GM12878 (cell line): Measurements from ENCODE around the gene SLC39A8. TPM values are rescaled to one million over a fixed set of nuclear protein-coding genes. Genes with fewer than 3 reads are reported as not detected.
"Not testable (repeated sequence)": the region's sequence is repeated elsewhere in the genome, so short reads cannot be mapped to it uniquely, and the experiment has no call there.

Experiments
- ATAC-seq: fragments of 200-7000 bp; cut with Tn5 transposase; 3 replicates; pipeline ENCODE4 v1.9.1; 2020; ENCODE audit warnings: mild to moderate bottlenecking, moderate library complexity
- BruUV-seq: library from RNA; stranded (reverse); fragments of 400-500 nt; replicated peaks from 2 replicates; lab custom pipeline; 2021; lab: Mats Ljungman, UMichigan
- CTCF ChIA-PET: fragments of 300-600 bp; sonication (Branson Sonifier 250); formaldehyde crosslinking; extraction: SDS; loops from one replicate; lab custom pipeline; 2021; ENCODE audit warnings: inconsistent platforms; lab: Yijun Ruan, JAX
- POLR2A ChIA-PET: fragments of 350-600 bp; formaldehyde crosslinking; extraction: SDS; loops from one replicate; lab custom pipeline; 2021; ENCODE audit warnings: inconsistent platforms; lab: Charles Lee
- RAD21 ChIA-PET: fragments of 300-600 bp; sonication (Branson Sonifier 250); formaldehyde crosslinking; loops from one replicate; lab custom pipeline; 2023; ENCODE audit warnings: antibody characterized with exemption; ENCODE audit not compliant: unreplicated experiment; lab: Charles Lee
- SMC1A ChIA-PET: fragments of 300-600 bp; sonication (Branson Sonifier 250); formaldehyde crosslinking; loops from one replicate; lab custom pipeline; 2023; ENCODE audit not compliant: unreplicated experiment, uncharacterized antibody; lab: Charles Lee
- DNase-seq: peaks from one replicate; pipeline ENCODE4 v3.0.0-alpha.2; 2011; ENCODE audit warnings: low read depth, low spot score
- FAIRE-seq: peaks from 3 replicates; lab custom pipeline; 2011; peaks lifted over from hg19 to GRCh38; lab: Jason Lieb, UNC
- H2AFZ ChIP-seq: 2 replicates; pipeline ENCODE4 v1.6.0; 2011; ENCODE audit warnings: low read depth, low read length, control low read depth; ENCODE audit not compliant: control insufficient read depth
- H3K27ac ChIP-seq: 2 replicates; pipeline ENCODE4 v1.5.1; 2011; ENCODE audit warnings: control low read depth; ENCODE audit not compliant: control insufficient read depth, insufficient read depth
- H3K27me3 ChIP-seq, 2 experiments: replicated peaks in 1 of 2; 2 replicates each; pipeline versions ENCODE4 v1.6.0 to v1.6.1; 2011; ENCODE audit warnings: low read length in 1 of 2; ENCODE audit not compliant: control insufficient read depth in 2 of 2, insufficient read depth in 2 of 2
- H3K36me3 ChIP-seq, 2 experiments: 2 replicates each; pipeline ENCODE4 v1.5.1; 2011; ENCODE audit warnings: low read length in 1 of 2; ENCODE audit not compliant: control insufficient read depth in 2 of 2, insufficient read depth in 2 of 2
- H3K4me1 ChIP-seq: 2 replicates; pipeline ENCODE4 v1.6.1; 2011; ENCODE audit warnings: mild to moderate bottlenecking, low read length, moderate library complexity, mixed read lengths; ENCODE audit not compliant: control insufficient read depth, insufficient read depth
- H3K4me2 ChIP-seq: 2 replicates; pipeline ENCODE4 v1.6.0; 2011; ENCODE audit warnings: control low read depth; ENCODE audit not compliant: control insufficient read depth, insufficient read depth
- H3K4me3 ChIP-seq: fragments of 200-600 bp; sonication (generic); 2 replicates; pipeline ENCODE4 v1.5.1; 2016
- H3K79me2 ChIP-seq: 2 replicates; pipeline ENCODE4 v1.6.0; 2011; ENCODE audit warnings: low read length; ENCODE audit not compliant: control insufficient read depth, insufficient read depth
- H3K9ac ChIP-seq: 2 replicates; pipeline ENCODE4 v1.8.0; 2011; ENCODE audit warnings: low read length, control low read depth, mixed read lengths; ENCODE audit not compliant: control insufficient read depth, insufficient read depth
- H3K9me3 ChIP-seq: replicated peaks from 3 replicates; pipeline ENCODE4 v1.5.1; 2011; ENCODE audit warnings: mild to moderate bottlenecking, low read length; ENCODE audit not compliant: control insufficient read depth, insufficient read depth
- H4K20me1 ChIP-seq: 2 replicates; pipeline ENCODE4 v1.6.0; 2011; ENCODE audit not compliant: control insufficient read depth, insufficient read depth
- BACH1 ChIP-seq: fragments of 450-650 bp; IDR thresholded peaks from 2 replicates; pipeline ENCODE4 v1.6.1; 2017; ENCODE audit warnings: mild to moderate bottlenecking, borderline replicate concordance
- CEBPZ ChIP-seq: fragments of 150-350 bp; IDR thresholded peaks from 2 replicates; pipeline ENCODE4 v1.6.1; 2016; ENCODE audit warnings: low read depth, low read length
- GATAD2B ChIP-seq: fragments of 450-650 bp; conservative IDR thresholded peaks from 2 replicates; pipeline ENCODE4 v1.6.1; 2017; ENCODE audit warnings: low read depth, mild to moderate bottlenecking, moderate library complexity
- HDAC6 ChIP-seq: fragments of 200-600 bp; sonication (generic); IDR thresholded peaks from one replicate; pipeline ENCODE4 v1.8.0; 2017; ENCODE audit warnings: antibody characterized with exemption; ENCODE audit not compliant: unreplicated experiment
- MYB ChIP-seq: fragments of 150-350 bp; IDR thresholded peaks from 2 replicates; pipeline ENCODE4 v1.6.1; 2014; ENCODE audit warnings: mild to moderate bottlenecking, low read depth, low read length, borderline replicate concordance
- NR2C2 ChIP-seq: IDR thresholded peaks from 2 replicates; pipeline ENCODE4 v1.6.1; 2011; ENCODE audit warnings: borderline replicate concordance, low read depth; ENCODE audit not compliant: control insufficient read depth, insufficient read length
- POLR2A ChIP-seq: IDR thresholded peaks from 2 replicates; pipeline ENCODE4 v1.6.1; 2011; ENCODE audit warnings: low read depth, mild to moderate bottlenecking, low read length
- PRDM15 ChIP-seq: fragments of 450-650 bp; formaldehyde crosslinking; IDR thresholded peaks from 2 replicates; pipeline ENCODE4 v1.4.0; 2020; ENCODE audit warnings: mild to moderate bottlenecking, moderate library complexity
- TBL1XR1 ChIP-seq: IDR thresholded peaks from 2 replicates; pipeline ENCODE4 v1.6.1; 2012; ENCODE audit warnings: low read depth, low read length, improper control_type of control experiment
- ZSCAN29 ChIP-seq: fragments of 450-650 bp; IDR thresholded peaks from 2 replicates; pipeline ENCODE4 v1.6.1; 2017; ENCODE audit warnings: mild to moderate bottlenecking, moderate library complexity
- WGBS: methylation state at CpG from one replicate; pipeline ENCODE4 v1.1.6; 2016; ENCODE audit warnings: low lambda C conversion rate; ENCODE audit not compliant: insufficient replicate concordance, insufficient coverage; ENCODE audit errors: missing lambda C conversion rate; 5-methylcytosine and 5-hydroxymethylcytosine counted together
- in situ Hi-C: fragments of 300-500 bp; cut with MboI; formaldehyde crosslinking; loops from 9 replicates; pipeline ENCODE4 v1.14.3; 2018; ENCODE audit warnings: mixed read lengths
- intact Hi-C: fragments of 100-400 bp; cut with micrococcal nuclease; formaldehyde crosslinking; loops from one replicate; pipeline ENCODE4 v1.14.2; 2022; ENCODE audit not compliant: unreplicated experiment
- polyA plus RNA-seq, 11 experiments: library from polyadenylated mRNA; depleted of rRNA in 4 of 11; unstranded in 6 of 11; stranded (reverse) in 5 of 11; fragments of >200 nt; fragmentation: Nextera tagmentation in 4 of 11; fragmentation: Illumina TruSeq in 1 of 11; extraction: Ambion mirVana in 4 of 11; extraction: Trizol in 1 of 11; gene quantifications; 1 replicate in 1 of 11; 2 replicates in 10 of 11; pipeline versions ENCODE4 v1.2.1 to v1.2.3, GENCODE V29; 2011 to 2016; ENCODE audit warnings: inconsistent platforms in 2 of 11, missing spikeins in 2 of 11, low read depth in 1 of 11
- total RNA-seq, 4 experiments: library from RNA; depleted of rRNA in 3 of 4; stranded (reverse); fragments of >200 nt in 3 of 4; fragmentation: Illumina TruSeq in 1 of 4; extraction: Trizol in 1 of 4; gene quantifications; 2 replicates each; pipeline versions ENCODE4 v1.2.1 to v1.2.3, GENCODE V29; 2013 to 2021

SLC39A8 gene
- total and polyA plus RNA-seq, 10 of the 15 experiments (the other 5 are each of a cell fraction or from before 2014, with no cell fraction given), result 7.9 to 47.8 (median 32.8) TPM

GRCh38 chr4:102380253-102380652 is 35.0 kb upstream of the SLC39A8 start:
- H3K79me2 ChIP-seq, H2AFZ ChIP-seq, H3K36me3 ChIP-seq, H3K4me3 ChIP-seq, H3K4me1 ChIP-seq, CTCF ChIA-PET, H3K9ac ChIP-seq, in situ Hi-C loops, H4K20me1 ChIP-seq, POLR2A ChIA-PET, H3K9me3 ChIP-seq, RAD21 ChIA-PET, H3K27me3 ChIP-seq, H3K27ac ChIP-seq, FAIRE-seq, BruUV-seq, H3K4me2 ChIP-seq, intact Hi-C loops, ATAC-seq, SMC1A ChIA-PET, DNase-seq: not testable (repeated sequence)
- 42% methylated on average over 10 of the region's 10 CpGs for WGBS

- H3K27ac ChIP-seq, result no peak overlapping the region
- H3K27me3 ChIP-seq, result peaks cover 0 to 3% of the 10 kb centered on the region in 2 experiments; a peak in 3 of 4 replicates
- H3K4me2 ChIP-seq, result no peak overlapping the region
- H2AFZ ChIP-seq, result no peak overlapping the region
- no peak for DNase-seq
- no peaks in the 10 kb centered on the region for H3K4me1 ChIP-seq
- ChIA-PET CTCF (interaction anchor here (0.7 kb wide), 1 partner anchor 29 kb away, joined by 3 read pairs; no protein-coding TSS in a partner anchor), SMC1A (interaction anchor here (1.9 kb wide), 1 partner anchor 17 kb away, joined by 5 read pairs; no protein-coding TSS in a partner anchor), RAD21 (interaction anchor here (1.3 kb wide), 1 partner anchor 17 kb away, joined by 3 read pairs; no protein-coding TSS in a partner anchor), POLR2A (no interaction called here)
- in situ Hi-C loops, result no loop called here
- H3K9me3 ChIP-seq, result no peaks in the 10 kb centered on the region
- 20% methylated on average over 2 of the region's 2 CpGs for whole genome bisulfite sequencing
- H4K20me1 ChIP-seq, result no peaks in the 10 kb centered on the region
- H3K4me3 ChIP-seq, result no peak overlapping the region
- BruUV-seq, result no TSS peak
- H3K36me3 ChIP-seq, result no peaks in the 10 kb centered on the region
- no peaks in the 10 kb centered on the region for H3K79me2 ChIP-seq
- no peak overlapping the region for H3K9ac ChIP-seq
- FAIRE-seq, result no peak
- intact Hi-C loops, result no loop called here
- ATAC-seq, result no peak
- TF ChIP-seq NR2C2 (no peak), BACH1 (no peak), GATAD2B (no peak), ZSCAN29 (no peak), CEBPZ (no peak), HDAC6 (no peak), TBL1XR1 (no peak), MYB (no peak), PRDM15 (CRISPR knock-in tag) (no peak), POLR2A (no peak)
Measured at GRCh38 chr4:102362922-102363432, 17.7 kb upstream of the SLC39A8 start.
